ENCODE results near the gene SLC41A3.

SLC41A3 gene

DNA sequence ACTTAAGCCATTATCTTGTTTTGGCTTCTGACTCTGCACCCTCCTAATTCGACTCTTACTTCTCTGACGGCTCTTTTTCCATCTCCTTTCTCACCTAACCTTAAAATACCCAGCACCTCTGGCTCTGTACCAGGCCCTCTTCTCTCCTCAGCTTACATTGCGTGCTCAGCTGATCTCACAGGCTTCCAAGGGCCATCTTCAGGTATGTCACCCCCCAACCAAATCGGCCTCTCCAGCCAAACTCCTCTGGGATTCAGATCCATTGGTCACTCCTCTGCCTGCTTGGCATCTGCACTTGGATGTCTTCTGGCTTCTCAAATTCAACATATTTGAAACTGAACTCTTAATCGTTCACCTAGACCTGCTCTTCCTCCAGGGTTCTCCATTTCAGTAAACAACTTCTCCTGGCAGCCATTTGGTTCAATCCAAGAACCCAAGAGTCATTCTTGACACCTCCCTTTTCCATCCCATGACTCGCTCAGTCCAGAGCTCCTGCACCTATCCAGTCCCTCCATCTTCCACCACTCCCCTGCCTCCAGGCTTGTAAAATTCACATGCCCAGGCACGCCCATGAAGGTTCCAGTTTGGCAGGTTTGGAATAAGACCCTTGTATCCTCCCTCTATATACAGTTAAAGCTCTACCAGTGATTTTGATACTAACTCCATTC, 35.2 kb upstream of the SLC41A3 start:
- peak; percentile 60 for DNase-seq

DNA sequence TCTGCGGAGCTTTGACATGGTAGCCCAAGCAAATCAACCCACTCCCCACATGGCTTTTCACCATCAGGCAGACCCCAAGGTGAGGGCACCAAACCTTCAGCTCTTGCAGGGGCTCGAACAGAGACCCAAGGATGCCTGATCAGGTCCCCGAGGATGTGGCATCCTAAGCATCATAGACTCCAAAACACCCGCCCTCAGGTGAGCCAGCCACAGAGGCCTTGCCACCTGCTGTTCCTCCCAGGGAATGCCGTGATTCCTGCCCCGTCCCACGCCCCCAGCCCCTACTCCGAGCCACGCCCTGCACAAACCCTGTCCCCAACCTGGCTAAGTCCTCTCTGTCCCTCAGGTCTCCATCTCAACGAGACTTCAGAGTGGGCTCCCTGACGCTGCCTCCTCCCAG, 34.7 kb upstream of the SLC41A3 start:
- DNase-seq, result no peak

GRCh38 chr3:126117786-126118185, 33.9 kb upstream of the SLC41A3 start:
- DNase-seq, result no peak

GRCh38 chr3:126117212-126117611, 33.3 kb upstream of the SLC41A3 start:
- DNase-seq, result no peak

DNA sequence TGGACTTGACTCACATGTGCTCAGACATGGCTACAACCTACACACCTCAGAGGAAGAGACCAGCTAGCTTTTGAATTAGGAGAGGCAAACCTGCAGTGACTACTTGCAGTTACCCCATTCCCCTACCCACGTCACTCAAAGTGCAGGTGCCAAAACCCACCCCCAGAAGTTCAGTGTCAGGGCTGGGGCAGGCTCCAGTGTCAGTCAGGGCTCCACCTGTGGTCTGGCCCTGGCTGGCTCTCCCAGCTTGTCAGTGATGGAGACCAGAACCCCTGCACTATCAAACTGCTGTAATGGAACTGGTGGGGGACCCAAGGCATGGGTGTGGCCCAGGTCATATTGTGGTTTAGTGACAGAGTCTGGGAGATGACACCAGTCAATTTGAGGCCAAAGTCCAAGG, 32.6 kb upstream of the SLC41A3 start:
- no peak for DNase-seq

GRCh38 chr3:126114443-126115386, 30.8 kb upstream of the SLC41A3 start:
- no peak for DNase-seq

GRCh38 chr3:126113733-126114442, 30.0 kb upstream of the SLC41A3 start:
- no peak for DNase-seq

GRCh38 chr3:126113238-126113555, 29.3 kb upstream of the SLC41A3 start:
- no peak for DNase-seq

DNA sequence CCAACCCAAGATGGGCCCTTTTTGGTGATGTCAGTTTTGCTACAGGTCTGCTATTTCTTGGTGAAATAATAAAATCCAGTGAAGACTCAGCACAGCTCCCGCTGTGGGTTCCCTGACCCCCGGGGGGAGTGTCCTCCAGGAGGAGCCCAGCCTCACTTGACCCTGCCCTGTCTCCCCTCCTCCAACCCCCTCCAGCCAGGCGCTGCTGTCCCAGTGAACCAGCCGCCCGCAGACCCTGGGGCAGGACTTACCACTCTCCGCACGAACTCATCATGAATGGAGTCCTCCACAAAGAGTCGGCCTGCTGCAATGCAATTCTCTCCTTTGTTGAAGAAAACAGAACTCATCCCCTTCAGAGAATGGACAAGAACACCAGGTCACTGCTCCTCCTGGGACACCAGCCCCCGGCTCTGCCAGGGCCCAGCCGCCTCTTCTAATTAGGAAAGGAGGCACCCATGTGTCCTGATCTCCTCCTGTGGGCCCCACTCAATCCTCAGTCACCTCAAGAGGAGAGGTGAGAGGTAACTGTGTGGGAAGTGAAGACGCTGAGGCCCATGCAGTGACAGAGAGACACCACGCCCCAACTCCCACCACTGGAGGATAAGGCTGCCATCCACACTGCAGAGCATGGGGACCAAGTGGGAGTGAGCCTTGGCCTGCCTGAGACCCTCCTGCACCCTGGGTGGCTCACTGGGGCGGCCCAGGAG, 28.8 kb upstream of the SLC41A3 start:
- no peak for DNase-seq

- DNase-seq, result no peak
Measured at GRCh38 chr3:126111566-126112475, 27.9 kb upstream of the SLC41A3 start.

- DNase-seq, result no peak
Measured at GRCh38 chr3:126111126-126111551, 27.2 kb upstream of the SLC41A3 start.

- no peak for DNase-seq
Measured at GRCh38 chr3:126110431-126111125, 26.7 kb upstream of the SLC41A3 start.

GRCh38 chr3:126109880-126110235, 25.9 kb upstream of the SLC41A3 start:
- no peak for DNase-seq

DNA sequence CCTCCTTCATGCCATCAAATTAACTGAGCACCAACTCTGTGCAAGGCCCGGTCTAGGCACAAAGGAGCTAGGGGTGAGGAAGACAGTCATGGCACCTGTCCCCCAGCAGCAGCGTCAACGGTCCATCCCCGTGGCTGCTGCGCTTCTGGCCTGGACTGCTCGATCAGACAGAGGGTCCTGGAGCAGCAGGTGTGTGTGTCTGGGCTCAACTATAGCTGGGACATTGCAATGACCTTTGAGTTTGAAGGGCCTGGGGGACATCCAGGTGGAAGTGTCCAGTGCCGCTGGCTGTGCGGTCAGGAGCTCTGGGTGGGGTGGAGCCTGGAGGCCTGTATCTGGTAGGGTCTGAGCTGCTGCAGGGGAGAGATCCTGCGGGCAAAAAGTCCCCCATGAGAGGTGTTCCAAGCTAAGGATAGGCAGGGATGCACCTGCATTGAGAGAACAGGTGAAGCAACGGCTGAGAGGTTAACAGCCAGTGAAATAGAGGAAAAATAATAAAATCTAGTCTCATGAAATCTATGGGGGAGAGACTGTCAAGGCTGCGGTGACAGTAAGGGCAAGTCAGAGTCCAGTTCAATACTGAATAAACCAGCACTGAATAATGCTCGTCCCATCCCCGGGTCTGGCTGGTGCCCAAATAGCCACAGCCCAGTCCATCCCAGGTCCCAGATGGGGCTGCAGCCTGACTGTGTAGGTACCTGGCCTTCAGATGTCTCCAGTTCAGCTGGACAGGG, 25.4 kb upstream of the SLC41A3 start:
- DNase-seq, result no peak

DNA sequence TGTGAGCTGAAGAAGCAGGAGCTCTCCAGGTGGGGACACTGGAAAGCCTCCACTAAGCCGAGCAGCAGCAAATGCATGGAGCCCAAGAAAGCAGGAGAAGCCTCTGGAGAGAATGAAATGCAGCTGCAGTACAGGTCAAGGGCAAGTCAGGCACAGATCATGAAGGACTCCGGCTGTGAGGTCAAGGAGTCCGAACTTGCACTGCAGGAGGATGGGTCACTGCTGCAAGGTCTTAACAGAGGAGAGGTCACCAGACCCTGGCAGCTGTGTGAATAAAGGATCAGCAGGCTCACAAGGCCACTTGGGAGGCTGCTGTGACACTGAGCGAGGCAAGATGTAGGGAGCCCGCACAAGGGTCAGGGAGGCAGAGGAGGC, 24.7 kb upstream of the SLC41A3 start:
- DNase-seq, result no peak

DNA sequence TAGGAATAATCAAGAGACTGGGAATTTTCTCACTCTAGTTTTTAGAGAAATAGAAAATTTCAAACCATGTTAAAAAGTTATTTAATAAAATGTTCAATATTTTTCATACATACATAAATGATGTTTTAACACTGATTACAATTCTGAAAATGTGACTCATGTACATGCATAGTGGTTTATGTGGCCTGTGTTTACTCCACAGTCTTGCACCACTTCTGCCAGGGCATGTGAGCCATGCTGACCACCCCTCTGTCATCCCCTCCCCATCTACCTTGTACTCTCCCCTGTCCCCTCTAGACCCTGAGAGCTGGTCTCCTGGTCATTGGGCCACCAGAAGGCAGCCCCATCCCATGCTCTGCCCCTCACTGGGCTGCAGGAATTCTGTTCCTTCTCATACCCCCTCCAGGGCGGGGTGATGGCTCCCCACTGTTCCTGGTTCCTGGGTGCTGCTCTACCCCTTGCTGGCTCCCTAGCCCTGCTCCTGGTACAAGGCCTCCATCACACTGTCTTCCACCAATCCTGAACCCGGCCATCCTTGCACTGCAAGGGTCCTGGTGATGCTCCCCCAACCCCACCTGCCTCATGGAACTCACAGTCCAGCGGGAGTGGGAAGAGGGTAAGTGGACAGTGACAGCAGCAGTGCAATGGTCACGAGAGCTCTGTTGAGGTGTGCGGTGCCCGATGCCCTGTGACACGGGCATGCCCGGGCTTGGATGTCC, 24.2 kb upstream of the SLC41A3 start:
- DNase-seq, result no peak

- DNase-seq, result no peak
Measured at GRCh38 chr3:126107203-126107939, 23.4 kb upstream of the SLC41A3 start.

DNA sequence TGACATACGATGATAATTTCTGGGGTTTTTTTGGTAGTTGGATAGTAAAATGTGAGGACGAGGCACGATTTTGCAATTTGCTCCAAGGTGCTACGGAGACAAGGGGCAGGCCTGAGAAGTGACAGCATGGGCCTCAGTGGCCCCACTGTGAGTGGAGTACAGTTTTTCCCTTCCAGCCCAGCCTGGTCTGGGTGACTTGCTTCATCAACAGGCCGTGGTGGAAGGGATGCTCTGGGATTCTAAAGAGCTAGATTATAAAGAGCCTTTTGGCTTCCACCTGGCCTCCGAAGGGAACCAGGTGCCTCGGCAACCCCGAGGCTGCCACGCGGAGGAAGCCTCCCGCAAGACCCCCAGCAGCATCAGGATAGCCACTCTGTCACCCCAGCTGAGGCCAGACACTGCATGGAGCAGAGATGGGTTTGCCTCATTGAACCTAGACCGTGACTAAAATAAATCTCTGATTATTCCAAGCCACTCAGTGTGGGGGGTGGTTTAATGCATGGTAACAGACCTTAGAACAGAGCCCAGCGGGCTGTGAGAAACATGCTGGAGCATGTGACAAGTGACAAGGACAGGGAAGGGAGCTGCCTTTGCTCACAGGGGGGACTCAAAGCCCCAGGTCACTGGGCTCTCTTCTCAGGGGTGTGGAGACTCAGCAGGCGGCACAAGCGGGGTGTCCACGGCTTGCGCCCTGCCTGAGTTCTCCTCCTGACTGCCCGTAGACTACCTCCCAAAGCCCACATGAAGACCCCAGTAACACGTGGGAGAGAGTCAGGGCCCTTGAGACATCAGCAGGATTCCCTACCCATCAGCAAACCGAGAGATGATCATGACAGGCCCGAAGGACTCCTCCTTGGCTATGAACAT, 22.6 kb upstream of the SLC41A3 start:
- no peak for DNase-seq

Measured in NCI-H510A (cell line).